NCI-H226 (cell line): ENCODE measurements around the gene LHX2.
A peak's percentile ranks its signal among the peaks of the same experiment; 100 is the strongest.

ENCODE experiments used
- DNase-seq: peaks from one replicate; pipeline ENCODE4 v3.0.0-alpha.2; 2015

LHX2 gene

GRCh38 chr9:124000161-124000783 lies 11.3 kb upstream of the LHX2 start:
- no peak for DNase-seq

- DNase-seq: no peak
These were observed 10.6 kb upstream of the LHX2 start for GRCh38 chr9:124000784-124001457.

- no peak for DNase-seq
These were observed 10.1 kb upstream of the LHX2 start for GRCh38 chr9:124001458-124001799.

- no peak for DNase-seq
These were observed 9.6 kb upstream of the LHX2 start for GRCh38 chr9:124001866-124002525.

- DNase-seq: no peak
These were observed 7.8 kb upstream of the LHX2 start for GRCh38 chr9:124003636-124004349.

GRCh38 chr9:124004593-124004992 lies 7.0 kb upstream of the LHX2 start:
- DNase-seq: no peak

- DNase-seq: no peak
These were observed 6.4 kb upstream of the LHX2 start for GRCh38 chr9:124005029-124005771.

- peak; percentile 69 for DNase-seq
These were observed 4.9 kb upstream of the LHX2 start for GRCh38 chr9:124006448-124007361.

- no peak for DNase-seq
These were observed 3.8 kb upstream of the LHX2 start for GRCh38 chr9:124007565-124008302.

GRCh38 chr9:124008303-124008693 lies 3.3 kb upstream of the LHX2 start:
- DNase-seq: no peak

GRCh38 chr9:124008694-124009530 lies 2.7 kb upstream of the LHX2 start:
- DNase-seq: no peak

- DNase-seq: no peak
These were observed 1.9 kb upstream of the LHX2 start for GRCh38 chr9:124009531-124010217.

GRCh38 chr9:124010303-124010664 lies 1.3 kb upstream of the LHX2 start:
- no peak for DNase-seq

GRCh38 chr9:124010665-124011321 lies 775 bp upstream of the LHX2 start:
- no peak for DNase-seq

- no peak for DNase-seq
These were observed 1.1 kb downstream of the LHX2 start for GRCh38 chr9:124012368-124013301.

GRCh38 chr9:124013309-124014210 lies 2.0 kb downstream of the LHX2 start:
- no peak for DNase-seq
